Measurements from ENCODE around the gene ADPRHL1. TPM values are rescaled to one million over a fixed set of nuclear protein-coding genes. Genes with fewer than 3 reads are reported as not detected.

Gene ADPRHL1
- total RNA-seq, 1 experiment from 2014 or later: 1.5 TPM

- TF ChIP-seq ZNF281 (CRISPR knock-in tag; IDR thresholded peaks at IDR 0.05) (no peak), ZNF532 (CRISPR knock-in tag; IDR thresholded peaks at IDR 0.05; ENCODE audit: borderline replicate concordance) (no peak)
These were observed 14.7 kb upstream of the ADPRHL1 start (continued) for GRCh38 chr13:113468029-113468428.

GRCh38 chr13:113466383-113466782 lies 13.1 kb upstream of the ADPRHL1 start:
- H3K36me3 Mint-ChIP-seq: peaks cover 49% of the 10 kb centered on the region

More at GRCh38 chr13:113466383-113466782, 13.1 kb upstream of the ADPRHL1 start:
- no peak for TF ChIP-seq ATF2 (CRISPR knock-in tag; IDR thresholded peaks at IDR 0.05; ENCODE audit: borderline replicate concordance, low read depth)
- TF ChIP-seq NFE2L1 (CRISPR knock-in tag; IDR thresholded peaks at IDR 0.05): no peak
- no peak for TF ChIP-seq MXD4 (CRISPR knock-in tag; IDR thresholded peaks at IDR 0.05; ENCODE audit: borderline replicate concordance)
- no peak for TF ChIP-seq ZNF532 (CRISPR knock-in tag; IDR thresholded peaks at IDR 0.05; ENCODE audit: borderline replicate concordance)
- TF ChIP-seq MYBL2 (CRISPR knock-in tag; IDR thresholded peaks at IDR 0.05): no peak
- no peak for TF ChIP-seq SMAD4 (CRISPR knock-in tag; IDR thresholded peaks at IDR 0.05)
- TF ChIP-seq ZNF263 (CRISPR knock-in tag; IDR thresholded peaks at IDR 0.05; ENCODE audit: low read depth): no peak
- no peak for TF ChIP-seq FOXP4 (CRISPR knock-in tag; IDR thresholded peaks at IDR 0.05)
- ChIA-PET POLR2A (no interaction called here), CTCF (interaction anchor here (1.9 kb wide), 1 partner anchor 15 kb away, joined by 7 read pairs; no protein-coding TSS in a partner anchor)
- ATAC-seq: no peak
- Mint-ChIP-seq H3K4me1 (peaks cover 15% of the 10 kb centered on the region), H3K9me3 (no peaks in the 10 kb centered on the region), H3K27me3 (ENCODE audit: low read depth) (no peaks in the 10 kb centered on the region), H3K4me3 (no peak overlapping the region), H3K27ac (no peak overlapping the region)
- DNase-seq (ENCODE audit: low spot score): no peak
